ENCODE measurements around the gene TRPC3.

The TRPC3 gene

DNA sequence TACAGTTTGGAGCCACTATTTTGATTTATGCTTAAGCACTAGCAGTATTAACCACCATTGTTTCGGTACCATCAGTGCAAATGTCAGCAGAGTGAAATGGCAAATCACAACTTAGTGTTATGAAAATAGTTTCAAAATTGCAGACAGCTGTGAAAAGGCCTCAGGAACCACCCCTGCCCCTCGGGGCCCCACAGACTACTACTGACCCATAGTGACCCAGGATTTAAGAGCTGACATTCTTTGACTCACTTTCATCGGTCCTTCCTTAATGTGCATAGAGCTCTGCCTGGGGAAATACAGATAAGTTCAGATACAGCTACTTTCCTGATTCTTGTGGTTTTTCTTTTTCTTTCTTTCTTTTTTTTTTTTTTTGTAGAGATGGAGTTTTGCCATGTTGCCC, 78.3 kb downstream of the TRPC3 start:
- no peak for TF ChIP-seq CTCF (IDR thresholded peaks at IDR 0.05; ENCODE audit: control insufficient read depth, insufficient read depth, low read depth, low read length, missing control alignments)
- no peak for DNase-seq (ENCODE audit: low read depth)
- no peak overlapping the region for H3K4me3 ChIP-seq (ENCODE audit: control insufficient read depth, low read depth, low read length)

GRCh38 chr4:121869841-121870822, 81.7 kb downstream of the TRPC3 start, which contains the start of gene BBS7:
Gene BBS7, minus strand, starts transcription at chr4:121870474. Its CDS starts 161 bp downstream, at chr4:121870313.
- peak within 1 kb of the TSS; percentile 80 for H3K4me3 ChIP-seq (ENCODE audit: control insufficient read depth, low read depth, low read length)
- DNase-seq (ENCODE audit: low read depth) = peak; percentile 61
- TF ChIP-seq CTCF (IDR thresholded peaks at IDR 0.05; ENCODE audit: control insufficient read depth, insufficient read depth, low read depth, low read length, missing control alignments) = no peak

GRCh38 chr4:121863799-121864198, 88.1 kb downstream of the TRPC3 start:
- no peak for DNase-seq (ENCODE audit: low read depth)
- no peak for TF ChIP-seq CTCF (IDR thresholded peaks at IDR 0.05; ENCODE audit: control insufficient read depth, insufficient read depth, low read depth, low read length, missing control alignments)

GRCh38 chr4:121861426-121861825, 90.4 kb downstream of the TRPC3 start:
- DNase-seq (ENCODE audit: low read depth) = no peak
- H3K4me3 ChIP-seq (ENCODE audit: control insufficient read depth, low read depth, low read length) = no peak overlapping the region
- no peak for TF ChIP-seq CTCF (IDR thresholded peaks at IDR 0.05; ENCODE audit: control insufficient read depth, insufficient read depth, low read depth, low read length, missing control alignments)

More at GRCh38 chr4:121863799-121864198, 88.1 kb downstream of the TRPC3 start:
- H3K4me3 ChIP-seq (ENCODE audit: control insufficient read depth, low read depth, low read length) = no peak overlapping the region

DNA sequence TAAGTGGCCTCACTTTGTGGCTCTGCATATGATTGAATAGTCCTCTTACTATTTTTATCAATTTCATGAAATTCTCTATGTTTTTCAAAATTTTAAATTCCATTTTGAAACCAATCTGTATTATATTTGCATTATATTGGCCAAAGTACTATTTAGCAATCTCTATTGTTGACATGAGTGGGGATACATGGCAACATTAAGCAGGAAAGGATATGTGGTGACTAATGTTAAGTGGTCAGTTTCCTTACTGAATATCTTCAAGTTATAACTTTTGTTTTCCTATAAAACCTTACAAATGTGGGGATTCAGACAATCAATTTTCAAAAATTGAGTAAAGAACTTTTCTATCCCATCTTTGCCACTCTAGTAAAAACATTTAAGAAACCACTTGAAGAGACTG, 91.7 kb downstream of the TRPC3 start:
- no peak overlapping the region for H3K4me3 ChIP-seq (ENCODE audit: control insufficient read depth, low read depth, low read length)
- DNase-seq (ENCODE audit: low read depth) = no peak
- no peak for TF ChIP-seq CTCF (IDR thresholded peaks at IDR 0.05; ENCODE audit: control insufficient read depth, insufficient read depth, low read depth, low read length, missing control alignments)

- no peak for TF ChIP-seq CTCF (IDR thresholded peaks at IDR 0.05; ENCODE audit: control insufficient read depth, insufficient read depth, low read depth, low read length, missing control alignments)
- no peak overlapping the region for H3K4me3 ChIP-seq (ENCODE audit: control insufficient read depth, low read depth, low read length)
- DNase-seq (ENCODE audit: low read depth) = no peak
These were observed 100.5 kb downstream of the TRPC3 start for GRCh38 chr4:121851354-121851753.

Data from AG09309 (cell line).